Stimulated activated CD8-positive, alpha-beta memory T cell treated with anti-CD3 and anti-CD28 coated beads, Interleukin-2, amount 100 ng/mL, for 48 hours (primary cell): Measurements from ENCODE around the gene CACNA1E.

Experiments
- DNase-seq, 2 donors: peaks; one replicate each; pipeline ENCODE4 v3.0.0-alpha.2; 2020; ENCODE audit warnings: low read depth in 2 of 2

CACNA1E gene

GRCh38 chr1:181483285-181484195 is at the start of gene CACNA1E:
CACNA1E (plus strand) TSS chr1:181483517; CDS start chr1:181483745, 228 bp downstream.
- no peak for DNase-seq

DNA sequence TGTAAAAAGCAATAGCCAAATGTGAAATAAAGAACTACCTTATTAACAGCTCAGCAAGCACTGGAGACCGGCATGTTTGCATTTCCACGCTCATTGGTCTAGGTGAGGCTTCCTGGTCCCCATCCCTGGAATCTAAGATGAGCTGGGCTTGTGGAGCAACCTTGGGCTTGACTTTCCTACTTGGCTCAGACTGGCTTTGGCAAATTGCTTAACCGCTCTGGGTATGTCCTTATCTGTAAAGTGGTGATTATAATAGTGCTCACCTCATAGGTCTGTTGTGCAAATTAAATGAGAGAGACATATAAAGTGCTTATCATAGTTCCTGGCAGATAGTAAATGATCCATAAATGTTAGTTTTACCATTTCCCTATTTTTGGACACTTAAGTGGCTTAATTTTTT is 49.4 kb upstream of the CACNA1E start:
- DNase-seq, result no peak

DNA sequence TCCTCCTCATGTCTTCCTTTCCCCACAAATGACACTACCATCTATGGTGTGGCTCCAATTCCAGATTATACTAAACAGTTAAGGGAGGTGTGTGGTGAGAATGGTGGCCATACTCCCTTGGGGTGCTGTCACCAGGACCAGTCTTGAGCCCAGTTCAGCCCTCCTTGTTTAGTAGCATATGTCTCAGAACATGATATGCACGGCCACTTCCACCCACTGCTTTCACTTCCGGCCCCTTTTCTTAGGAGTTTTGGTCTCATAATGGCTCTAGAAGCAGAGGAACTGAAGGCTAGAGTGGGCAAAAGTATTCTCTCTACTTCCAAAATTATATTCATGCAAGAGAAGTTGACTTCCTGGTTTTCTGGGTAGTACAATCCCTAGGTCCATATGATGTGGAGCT is 45.3 kb upstream of the CACNA1E start:
- no peak for DNase-seq

DNA sequence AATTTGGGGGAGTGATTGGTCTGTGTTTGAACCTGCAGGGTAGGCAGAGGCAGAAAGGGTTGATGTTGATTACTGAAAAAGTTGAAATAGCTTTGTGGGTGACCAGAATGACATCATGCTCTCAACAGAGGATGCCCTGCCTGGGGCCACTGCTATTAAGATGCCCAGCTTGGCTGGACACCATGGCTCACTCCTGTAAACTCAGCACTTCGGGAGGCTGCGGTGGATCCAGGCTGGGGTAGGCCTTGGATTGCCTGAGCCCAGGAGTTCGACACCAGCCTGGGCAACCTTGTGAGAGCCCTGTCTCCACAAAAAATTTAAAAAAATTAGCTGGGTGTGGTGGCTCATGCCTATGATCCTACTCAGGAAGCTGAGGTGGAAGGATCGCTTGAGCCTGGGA is 42.8 kb upstream of the CACNA1E start:
- DNase-seq, result no peak

GRCh38 chr1:181442181-181442525 is 41.2 kb upstream of the CACNA1E start:
- no peak for DNase-seq

- DNase-seq, result no peak
Measured at GRCh38 chr1:181443231-181443853, 40.0 kb upstream of the CACNA1E start.

- DNase-seq, result no peak
Measured at GRCh38 chr1:181445436-181445835, 37.9 kb upstream of the CACNA1E start.

GRCh38 chr1:181448461-181448860 is 34.9 kb upstream of the CACNA1E start:
- DNase-seq, result no peak

DNA sequence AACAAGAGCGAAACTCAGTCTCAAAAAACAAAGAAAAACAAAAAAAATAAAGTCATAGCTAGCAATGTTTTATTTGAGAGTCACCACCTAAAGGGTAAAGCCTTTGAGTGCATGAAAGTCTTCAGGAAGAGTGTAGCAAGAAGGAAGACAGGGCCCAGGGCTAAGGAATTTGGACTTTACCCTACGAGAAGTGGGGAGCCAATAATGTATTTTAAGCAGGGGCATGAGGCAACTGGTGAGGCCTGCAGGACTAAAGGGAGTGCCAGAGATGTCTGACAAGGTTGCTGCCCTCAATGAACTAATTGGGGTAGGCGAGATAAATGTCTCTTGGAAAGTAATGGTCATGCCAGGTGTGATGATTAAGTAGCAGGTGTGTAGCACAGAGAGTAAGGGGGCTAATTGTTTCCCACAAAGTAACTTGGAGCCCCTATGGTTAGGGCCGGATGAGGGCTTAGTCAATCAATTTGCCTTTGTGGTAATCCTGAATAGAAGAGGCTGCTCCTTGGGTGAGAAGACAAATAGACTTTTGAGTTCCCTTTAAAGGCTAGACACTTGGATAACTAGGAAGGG is 31.6 kb upstream of the CACNA1E start:
- DNase-seq, result no peak

- no peak for DNase-seq
Measured at GRCh38 chr1:181452746-181453145, 30.6 kb upstream of the CACNA1E start.

DNA sequence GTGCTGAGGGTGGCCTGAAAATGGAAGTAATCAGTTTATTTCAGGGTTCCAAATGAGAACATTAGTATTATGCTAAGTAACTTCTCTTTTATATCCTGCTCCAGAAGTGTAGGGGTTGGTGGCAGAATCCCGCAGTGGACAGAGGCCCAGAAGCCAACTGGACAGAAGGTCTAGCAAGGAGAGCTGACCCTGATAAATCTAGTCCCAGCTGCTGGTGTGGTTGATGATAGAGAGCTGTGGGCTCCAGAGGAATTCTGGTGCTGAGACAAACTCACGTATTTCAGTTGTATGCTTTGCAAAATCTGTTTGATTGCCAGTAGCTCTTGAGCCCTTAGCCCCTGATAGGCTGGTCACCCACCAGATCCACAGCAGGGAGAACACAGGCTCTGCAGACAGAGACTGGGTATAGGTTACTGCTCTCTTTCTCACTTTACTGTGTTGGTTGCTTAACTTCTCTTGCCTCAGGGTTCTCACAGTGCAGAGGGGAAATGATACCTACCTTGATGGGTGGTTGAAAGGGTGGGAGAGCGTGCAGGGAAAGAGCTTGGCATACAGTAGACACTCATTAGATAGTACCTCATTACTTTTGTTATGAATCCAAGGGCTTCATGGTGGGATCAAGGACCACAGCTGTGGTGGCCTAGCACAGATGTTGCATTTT is 29.6 kb upstream of the CACNA1E start:
- DNase-seq, result no peak

DNA sequence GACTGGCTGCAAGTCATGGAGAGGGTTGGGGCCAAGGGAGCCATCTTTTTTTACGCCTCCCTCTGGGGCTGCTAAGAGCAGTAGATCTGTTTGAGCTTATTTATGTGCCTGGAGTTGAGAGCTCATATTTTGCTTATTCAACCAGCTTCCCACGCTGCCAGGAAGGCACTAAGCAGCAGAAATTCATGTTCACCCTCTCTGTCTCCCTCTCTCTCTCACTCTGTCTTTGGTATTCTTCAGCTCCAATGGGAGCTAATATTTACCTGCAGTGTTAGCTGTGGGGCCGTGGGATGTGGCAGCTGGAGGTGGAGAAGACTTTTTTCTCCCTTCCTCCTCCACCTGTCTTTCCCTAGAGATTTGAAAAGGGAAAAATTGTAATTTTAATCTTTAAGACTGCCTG is 26.8 kb upstream of the CACNA1E start:
- no peak for DNase-seq

GRCh38 chr1:181458419-181458818 is 24.9 kb upstream of the CACNA1E start:
- no peak for DNase-seq

DNA sequence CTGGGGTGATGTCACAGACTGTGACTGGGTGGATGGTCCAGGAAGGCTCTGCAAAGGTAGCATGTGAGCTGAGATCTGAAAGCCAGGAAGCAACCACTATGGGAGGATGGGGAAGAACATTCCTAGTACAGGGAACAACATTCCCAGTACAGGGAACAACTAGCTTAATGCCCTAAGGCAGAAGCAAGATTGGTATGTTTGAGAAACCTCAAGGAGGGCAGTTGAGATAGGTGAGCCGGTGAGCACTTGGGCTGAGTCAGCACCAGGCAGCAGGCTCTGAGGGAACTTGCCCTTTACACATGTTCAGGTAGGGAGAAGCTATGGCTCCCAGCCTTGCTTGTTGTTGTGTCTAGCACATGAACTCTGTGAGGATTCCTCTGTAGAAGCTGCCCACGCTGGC is 24.2 kb upstream of the CACNA1E start:
- no peak for DNase-seq

DNA sequence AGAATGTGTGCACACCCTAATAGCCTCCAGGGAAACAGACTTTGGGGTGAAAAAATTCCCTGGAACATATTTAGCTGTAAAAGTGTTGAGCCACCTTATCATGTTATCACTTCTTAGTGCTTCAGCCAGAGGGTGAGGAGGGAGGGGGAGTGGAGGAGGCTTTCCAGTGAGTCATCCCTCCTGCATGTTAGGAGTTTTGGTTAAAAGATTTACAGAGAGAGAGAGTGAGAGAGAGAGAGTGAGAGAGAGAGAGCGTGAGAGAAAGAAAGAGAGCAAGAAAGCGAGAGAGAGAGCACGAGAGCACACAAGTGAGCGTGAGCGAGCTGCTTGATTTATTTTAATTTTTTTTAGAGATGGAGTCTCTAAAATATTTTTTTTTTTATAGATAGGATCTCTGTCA is 13.5 kb upstream of the CACNA1E start:
- no peak for DNase-seq

GRCh38 chr1:181475580-181475979 is 7.7 kb upstream of the CACNA1E start:
- no peak for DNase-seq

DNA sequence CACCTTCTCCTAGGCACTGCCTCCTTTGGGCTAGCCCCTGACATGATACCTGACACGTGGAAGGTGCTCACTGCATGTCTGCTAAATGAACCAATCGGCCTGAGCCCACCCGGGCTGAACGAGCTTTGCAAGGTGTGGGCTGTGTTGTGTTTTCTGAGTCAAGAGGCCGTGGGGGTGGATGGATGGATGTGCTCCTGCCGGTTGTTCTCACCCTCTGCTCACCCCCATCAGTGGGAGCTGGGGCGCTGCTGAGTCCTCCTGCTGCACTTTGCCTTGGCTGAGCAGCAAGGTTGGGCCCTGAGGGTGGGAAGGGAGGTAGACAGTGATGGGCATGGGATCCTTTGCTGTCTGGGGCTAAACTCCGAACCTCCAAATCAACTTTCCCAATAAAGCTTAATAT is 6.7 kb upstream of the CACNA1E start:
- no peak for DNase-seq

- no peak for DNase-seq
Measured at GRCh38 chr1:181478306-181478705, 5.0 kb upstream of the CACNA1E start.

DNA sequence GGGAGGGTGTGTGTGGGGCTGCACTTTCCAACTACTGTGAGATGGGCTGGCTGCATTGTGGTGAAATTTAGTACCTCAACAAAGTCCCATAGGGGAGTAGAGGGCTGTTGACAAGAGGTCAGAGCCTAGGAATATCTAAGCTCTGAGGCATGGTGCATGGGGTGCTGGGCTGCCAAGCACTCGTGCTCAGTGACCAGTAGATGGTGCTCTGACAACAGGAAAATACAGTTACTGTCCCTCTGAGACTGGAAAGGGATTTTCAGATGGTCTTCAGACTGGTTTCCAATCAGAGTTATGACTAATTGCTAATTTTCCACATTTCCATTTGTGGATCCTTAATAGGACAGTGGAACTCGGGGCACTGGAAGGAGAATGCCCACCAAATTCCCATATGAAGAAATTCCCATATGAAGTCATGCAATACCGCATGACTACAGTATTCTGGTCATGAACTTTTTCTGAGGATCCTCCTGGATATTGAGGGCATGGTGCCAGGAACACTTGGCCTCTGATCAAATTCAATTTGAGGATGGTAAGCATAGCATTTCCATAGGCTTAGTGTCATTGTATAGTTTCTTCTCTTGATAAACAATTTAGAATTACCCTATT is 4.1 kb upstream of the CACNA1E start:
- no peak for DNase-seq

DNA sequence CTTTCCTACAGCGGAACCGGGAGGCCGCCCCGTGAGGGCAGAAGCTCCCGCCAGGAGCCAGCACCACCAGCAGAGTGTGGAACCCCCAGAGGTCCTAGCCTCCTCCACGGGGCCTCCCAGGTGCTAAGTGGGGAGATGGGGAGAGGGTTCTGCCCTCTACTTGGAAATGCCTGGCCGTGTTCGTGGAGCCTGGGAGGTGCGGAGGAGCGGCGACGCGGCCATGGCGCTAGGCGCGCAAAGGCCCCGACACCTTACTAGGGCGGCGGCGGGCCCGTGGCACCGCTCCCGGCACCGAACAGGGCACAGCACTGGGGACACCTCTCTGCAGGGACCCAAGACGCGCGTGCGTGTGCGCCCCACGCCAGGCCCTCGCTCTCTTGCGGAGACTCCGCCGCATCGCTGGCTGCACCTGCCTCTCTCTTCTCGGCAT is 1.3 kb upstream of the CACNA1E start:
- DNase-seq, result no peak

DNA sequence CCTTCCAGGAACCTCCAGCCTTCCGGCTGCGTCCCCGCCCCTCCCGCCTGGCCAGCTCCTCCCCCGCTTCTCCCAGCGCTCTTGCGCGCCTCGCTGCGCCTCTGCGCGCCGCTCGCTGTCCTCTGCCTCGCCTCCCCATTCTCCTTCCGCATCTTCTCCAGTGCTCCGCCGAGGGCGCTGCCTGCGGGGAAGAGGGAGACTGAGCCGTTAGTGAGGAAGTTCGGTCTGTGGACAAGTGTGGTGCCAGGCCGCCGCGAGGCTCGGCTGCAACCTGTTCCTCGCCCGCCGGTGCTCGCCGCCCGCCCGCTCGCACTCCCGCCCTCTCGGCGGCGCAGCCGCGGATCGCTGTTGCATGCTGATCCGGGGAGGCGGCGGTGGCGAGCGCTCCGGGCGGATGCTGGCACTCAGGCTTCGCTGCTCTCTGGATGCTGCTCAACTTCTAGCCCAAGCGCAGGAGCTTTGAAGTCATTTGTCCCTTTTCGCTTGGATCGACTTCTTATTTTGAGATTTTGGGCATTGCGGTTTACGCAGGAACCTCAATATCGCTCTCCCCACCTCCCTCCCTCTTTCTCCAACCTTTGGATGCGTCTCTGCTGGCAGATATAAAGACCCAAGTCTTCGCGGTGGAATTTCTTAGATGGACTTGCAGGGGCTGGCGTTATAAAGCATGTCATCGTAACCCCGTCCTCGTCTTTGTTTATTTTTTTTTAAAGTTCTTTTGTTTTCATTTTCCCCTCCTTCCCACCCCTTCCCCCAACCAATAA is 614 bp upstream of the CACNA1E start:
- peak; percentile 20 to 22 for DNase-seq
